HepG2 (cell line): Measurements from ENCODE around the gene NBEAL1. TPM values are rescaled to one million over a fixed set of nuclear protein-coding genes. Genes with fewer than 3 reads are reported as not detected.

Source experiments
- ATAC-seq: fragments of 200-7000 bp; cut with Tn5 transposase; 3 replicates; pipeline ENCODE4 v1.9.1; 2020; ENCODE audit warnings: mild to moderate bottlenecking, moderate library complexity
- BruUV-seq: library from RNA; stranded (reverse); fragments of 400-500 nt; replicated peaks from 2 replicates; lab custom pipeline; 2021; lab: Mats Ljungman, UMichigan
- CTCF ChIA-PET: fragments of 300-600 bp; formaldehyde crosslinking; extraction: SDS; loops from one replicate; lab custom pipeline; 2021; ENCODE audit warnings: low total read pairs, inconsistent platforms, low intra/inter-chr PET ratio; lab: Yijun Ruan, JAX
- POLR2A ChIA-PET: fragments of 350-600 bp; sonication (Branson Sonifier 250); formaldehyde crosslinking; loops from one replicate; lab custom pipeline; 2020; ENCODE audit warnings: antibody characterized with exemption, inconsistent platforms; lab: Yijun Ruan, JAX
- DNase-seq: peaks from one replicate; pipeline ENCODE4 v3.0.0-alpha.2; 2015; ENCODE audit warnings: low spot score
- FAIRE-seq: peaks from 3 replicates; lab custom pipeline; 2011; peaks lifted over from hg19 to GRCh38; lab: Jason Lieb, UNC
- H2AFZ ChIP-seq: one replicate; pipeline ENCODE4 v1.6.1; 2011; ENCODE audit warnings: low read length, inconsistent platforms
- H3K27ac ChIP-seq: fragments of 300-600 bp; 3 replicates; pipeline ENCODE4 v1.8.0; 2011; ENCODE audit warnings: mixed run types, mild to moderate bottlenecking, mixed read lengths, low read length, inconsistent platforms; ENCODE audit not compliant: insufficient read depth; ENCODE audit errors: extremely low read length
- H3K27me3 ChIP-seq, 2 experiments: fragments of 200-600 bp in 1 of 2; 2 replicates in 1 of 2; 3 replicates in 1 of 2; pipeline versions ENCODE4 v1.6.0 to v1.8.0; 2011; ENCODE audit warnings: low read length in 2 of 2, mild to moderate bottlenecking in 2 of 2, moderate library complexity in 2 of 2, inconsistent platforms in 1 of 2; ENCODE audit not compliant: insufficient read depth in 2 of 2, control insufficient read depth in 1 of 2
- H3K36me3 ChIP-seq, 2 experiments: fragments of 200-600 bp in 1 of 2; replicated peaks in 1 of 2; 2 replicates in 1 of 2; 3 replicates in 1 of 2; pipeline versions ENCODE4 v1.5.1 to v1.8.0; 2011; ENCODE audit warnings: low read length in 2 of 2, inconsistent platforms in 1 of 2; ENCODE audit not compliant: insufficient read depth in 2 of 2, control insufficient read depth in 1 of 2
- H3K4me1 ChIP-seq: 2 replicates; pipeline ENCODE4 v1.5.1; 2012; ENCODE audit warnings: low read length, inconsistent platforms; ENCODE audit not compliant: insufficient read depth
- H3K4me2 ChIP-seq: 2 replicates; pipeline ENCODE4 v1.6.0; 2011; ENCODE audit warnings: low read depth, low read length, inconsistent platforms
- H3K4me3 ChIP-seq, 3 experiments: fragments of 200-600 bp in 1 of 3; sonication (generic), shearing (Covaris generic) in 1 of 3; replicated peaks in 1 of 3; 2 replicates each; pipeline ENCODE4 v1.5.1; 2011 to 2016; ENCODE audit warnings: low read length in 3 of 3, inconsistent platforms in 2 of 3, low read depth in 2 of 3, mild to moderate bottlenecking in 2 of 3, control low read depth in 1 of 3, mixed read lengths in 1 of 3; ENCODE audit not compliant: insufficient read depth in 1 of 3
- H3K79me2 ChIP-seq: one replicate; pipeline ENCODE4 v1.6.1; 2011; ENCODE audit warnings: low read length, inconsistent platforms; ENCODE audit not compliant: insufficient read depth
- H3K9ac ChIP-seq: 2 replicates; pipeline ENCODE4 v1.6.0; 2011; ENCODE audit warnings: mild to moderate bottlenecking, low read depth, low read length, inconsistent platforms; ENCODE audit not compliant: insufficient read depth
- H3K9me3 ChIP-seq: 2 replicates; pipeline ENCODE4 v1.5.1; 2012; ENCODE audit warnings: mild to moderate bottlenecking, low read length
- H4K20me1 ChIP-seq: 2 replicates; pipeline ENCODE4 v1.6.0; 2011; ENCODE audit warnings: inconsistent platforms, mild to moderate bottlenecking, low read length, moderate library complexity; ENCODE audit not compliant: insufficient read depth
- ARNTL ChIP-seq: sonication (generic); formaldehyde crosslinking; IDR thresholded peaks from 2 replicates; pipeline ENCODE4 v1.4.0; 2020; ENCODE audit warnings: mild to moderate bottlenecking, missing genetic modification reagents
- HES4 ChIP-seq: sonication (generic); formaldehyde crosslinking; IDR thresholded peaks from 2 replicates; pipeline ENCODE4 v1.9.0; 2021; ENCODE audit warnings: mild to moderate bottlenecking, missing genetic modification reagents, borderline replicate concordance
- NFYB ChIP-seq: sonication (generic); formaldehyde crosslinking; IDR thresholded peaks from 2 replicates; pipeline ENCODE4 v1.4.0; 2020; ENCODE audit warnings: missing genetic modification reagents
- RARA ChIP-seq: IDR thresholded peaks from 2 replicates; pipeline ENCODE4 v1.6.1; 2016; ENCODE audit warnings: missing genetic modification reagents, missing compliant biosample characterization
- SNAPC2 ChIP-seq: sonication (generic); formaldehyde crosslinking; IDR thresholded peaks from 2 replicates; pipeline ENCODE4 v1.8.1; 2022; ENCODE audit warnings: mild to moderate bottlenecking, missing genetic modification reagents
- TOE1 ChIP-seq: sonication (generic); formaldehyde crosslinking; IDR thresholded peaks from 2 replicates; pipeline ENCODE4 v1.4.0; 2020; ENCODE audit warnings: mild to moderate bottlenecking, missing genetic modification reagents
- XRCC5 ChIP-seq: fragments of 200-400 bp; formaldehyde crosslinking; optimal IDR thresholded peaks from 2 replicates; pipeline ENCODE3; 2017; ENCODE audit warnings: mild to moderate bottlenecking, low read length
- ZBTB20 ChIP-seq: sonication (generic); formaldehyde crosslinking; IDR thresholded peaks from 2 replicates; pipeline ENCODE4 v1.8.1; 2023; ENCODE audit warnings: missing genetic modification reagents, low read depth, mild to moderate bottlenecking, borderline replicate concordance
- WGBS: methylation state at CpG from one replicate; pipeline ENCODE4 v1.1.6; 2017; ENCODE audit warnings: low lambda C conversion rate; 5-methylcytosine and 5-hydroxymethylcytosine counted together
- in situ Hi-C: cut with HindIII; loops from 2 replicates; pipeline ENCODE4 v1.10.0; 2017; ENCODE audit warnings: low pct_unique_long_range_greater_than_20kb; ENCODE audit not compliant: extremely low pct_ligation_motif_present
- intact Hi-C: fragments of 100-400 bp; cut with micrococcal nuclease; formaldehyde crosslinking; loops from one replicate; pipeline ENCODE4 v1.10.0; 2022; ENCODE audit not compliant: unreplicated experiment
- polyA plus RNA-seq, 8 experiments: library from polyadenylated mRNA; depleted of rRNA in 3 of 8; stranded (reverse) in 7 of 8; unstranded in 1 of 8; fragments of >200 nt; fragmentation: Illumina TruSeq in 4 of 8; extraction: Trizol in 4 of 8; gene quantifications; 2 replicates each; pipeline versions ENCODE4 v1.2.1 to v1.2.3, GENCODE V29; 2011 to 2016; ENCODE audit warnings: low read depth in 4 of 8, missing spikeins in 1 of 8, mixed read lengths in 1 of 8; ENCODE audit not compliant: insufficient read depth in 1 of 8
- total RNA-seq, 5 experiments: library from RNA; depleted of rRNA; stranded (reverse); fragments of >200 nt; fragmentation: Illumina TruSeq; extraction: Trizol; gene quantifications; 2 replicates each; pipeline ENCODE4 v1.2.3, GENCODE V29; 2016; ENCODE audit warnings: low read depth in 1 of 5
- TF ChIP-seq, protein P1 (sequence below): sonication (generic); formaldehyde crosslinking; IDR thresholded peaks from 2 replicates; pipeline ENCODE4 v1.8.1; 2023; ENCODE audit warnings: mild to moderate bottlenecking, missing genetic modification reagents
- TF ChIP-seq, protein P2 (sequence below): IDR thresholded peaks from 2 replicates; pipeline ENCODE4 v1.6.1; 2016; ENCODE audit warnings: missing compliant biosample characterization, missing genetic modification reagents, borderline replicate concordance
- TF ChIP-seq, protein P3 (sequence below): sonication (generic); formaldehyde crosslinking; IDR thresholded peaks from 2 replicates; pipeline ENCODE4 v1.5.0; 2020; ENCODE audit warnings: missing genetic modification reagents
- TF ChIP-seq, protein P4 (sequence below): sonication (generic); formaldehyde crosslinking; IDR thresholded peaks from 2 replicates; pipeline ENCODE4 v1.4.0; 2020; ENCODE audit warnings: missing genetic modification reagents

NBEAL1 gene
- total and polyA plus RNA-seq, 2 of the 13 experiments (the other 11 are each of a cell fraction or from before 2014, with no cell fraction given) = 6.4 to 15.7 TPM

DNA sequence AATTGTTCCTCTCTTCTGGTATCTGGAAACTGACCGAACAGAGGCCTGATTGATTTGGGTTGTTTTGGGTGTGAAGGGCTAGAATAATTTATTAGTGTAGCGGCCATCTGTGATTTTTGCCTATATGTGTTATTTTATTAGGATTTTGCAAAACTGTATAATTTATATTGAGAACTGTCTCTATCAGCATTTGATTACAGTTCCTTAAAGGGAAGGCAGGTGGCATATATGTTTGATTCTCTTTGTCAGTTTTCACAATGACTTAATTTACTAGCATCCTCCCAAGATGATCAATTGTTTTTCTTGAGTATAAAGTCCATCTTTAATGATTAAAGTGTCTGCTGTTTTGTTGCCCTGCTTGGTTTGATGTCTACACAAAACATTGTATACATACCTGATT, 4.5 kb downstream of the NBEAL1 start:
- H3K36me3 ChIP-seq = no peaks in the 10 kb centered on the region; a peak in 1 of 5 replicates
- H3K4me3 ChIP-seq = peak overlapping the region in 1 of 3 experiments; percentile 50; a peak in 2 of 6 replicates
- H3K4me1 ChIP-seq = peaks cover 42% of the 10 kb centered on the region
- intact Hi-C loops (loop anchor here (5.0 to 10.0 kb wide), 2 partner anchors 43 to 384 kb away; partner anchors contain the start of gene FAM117B), in situ Hi-C loops (no loop called here)
- 94% methylated on average over 2 of the region's 2 CpGs for WGBS
- H2AFZ ChIP-seq = no peak overlapping the region
- H3K27ac ChIP-seq = peak overlapping the region; percentile 55
- H3K9ac ChIP-seq = peak overlapping the region; percentile 56; the same call in 1 of the 2 replicates
- DNase-seq (no peak), FAIRE-seq (no peak), ATAC-seq (no peak)
- H4K20me1 ChIP-seq = no peaks in the 10 kb centered on the region
- H3K79me2 ChIP-seq = peaks cover 46% of the 10 kb centered on the region
- POLR2A ChIA-PET = no interaction called here
- no peaks in the 10 kb centered on the region for H3K9me3 ChIP-seq
- BruUV-seq = no TSS peak
- H3K4me2 ChIP-seq = peak overlapping the region; percentile 86
- CTCF ChIA-PET = no interaction called here
- no peaks in the 10 kb centered on the region; a peak in 1 of 5 replicates for H3K27me3 ChIP-seq
- TF ChIP-seq, protein P1, sequence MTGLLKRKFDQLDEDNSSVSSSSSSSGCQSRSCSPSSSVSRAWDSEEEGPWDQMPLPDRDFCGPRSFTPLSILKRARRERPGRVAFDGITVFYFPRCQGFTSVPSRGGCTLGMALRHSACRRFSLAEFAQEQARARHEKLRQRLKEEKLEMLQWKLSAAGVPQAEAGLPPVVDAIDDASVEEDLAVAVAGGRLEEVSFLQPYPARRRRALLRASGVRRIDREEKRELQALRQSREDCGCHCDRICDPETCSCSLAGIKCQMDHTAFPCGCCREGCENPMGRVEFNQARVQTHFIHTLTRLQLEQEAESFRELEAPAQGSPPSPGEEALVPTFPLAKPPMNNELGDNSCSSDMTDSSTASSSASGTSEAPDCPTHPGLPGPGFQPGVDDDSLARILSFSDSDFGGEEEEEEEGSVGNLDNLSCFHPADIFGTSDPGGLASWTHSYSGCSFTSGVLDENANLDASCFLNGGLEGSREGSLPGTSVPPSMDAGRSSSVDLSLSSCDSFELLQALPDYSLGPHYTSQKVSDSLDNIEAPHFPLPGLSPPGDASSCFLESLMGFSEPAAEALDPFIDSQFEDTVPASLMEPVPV = no peak
- TF ChIP-seq NFYB (CRISPR knock-in tag) = no peak
- TF ChIP-seq ARNTL (CRISPR knock-in tag) = no peak
- TF ChIP-seq, protein P2, sequence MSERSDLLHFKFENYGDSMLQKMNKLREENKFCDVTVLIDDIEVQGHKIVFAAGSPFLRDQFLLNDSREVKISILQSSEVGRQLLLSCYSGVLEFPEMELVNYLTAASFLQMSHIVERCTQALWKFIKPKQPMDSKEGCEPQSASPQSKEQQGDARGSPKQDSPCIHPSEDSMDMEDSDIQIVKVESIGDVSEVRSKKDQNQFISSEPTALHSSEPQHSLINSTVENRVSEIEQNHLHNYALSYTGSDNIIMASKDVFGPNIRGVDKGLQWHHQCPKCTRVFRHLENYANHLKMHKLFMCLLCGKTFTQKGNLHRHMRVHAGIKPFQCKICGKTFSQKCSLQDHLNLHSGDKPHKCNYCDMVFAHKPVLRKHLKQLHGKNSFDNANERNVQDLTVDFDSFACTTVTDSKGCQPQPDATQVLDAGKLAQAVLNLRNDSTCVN = no peak
- TF ChIP-seq, protein P3, sequence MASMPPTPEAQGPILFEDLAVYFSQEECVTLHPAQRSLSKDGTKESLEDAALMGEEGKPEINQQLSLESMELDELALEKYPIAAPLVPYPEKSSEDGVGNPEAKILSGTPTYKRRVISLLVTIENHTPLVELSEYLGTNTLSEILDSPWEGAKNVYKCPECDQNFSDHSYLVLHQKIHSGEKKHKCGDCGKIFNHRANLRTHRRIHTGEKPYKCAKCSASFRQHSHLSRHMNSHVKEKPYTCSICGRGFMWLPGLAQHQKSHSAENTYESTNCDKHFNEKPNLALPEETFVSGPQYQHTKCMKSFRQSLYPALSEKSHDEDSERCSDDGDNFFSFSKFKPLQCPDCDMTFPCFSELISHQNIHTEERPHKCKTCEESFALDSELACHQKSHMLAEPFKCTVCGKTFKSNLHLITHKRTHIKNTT = no peak
- TF ChIP-seq HES4 (CRISPR knock-in tag) = no peak
- no peak for TF ChIP-seq RARA
- TF ChIP-seq, protein P4, sequence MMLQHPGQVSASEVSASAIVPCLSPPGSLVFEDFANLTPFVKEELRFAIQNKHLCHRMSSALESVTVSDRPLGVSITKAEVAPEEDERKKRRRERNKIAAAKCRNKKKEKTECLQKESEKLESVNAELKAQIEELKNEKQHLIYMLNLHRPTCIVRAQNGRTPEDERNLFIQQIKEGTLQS (CRISPR knock-in tag) = no peak
- no peak for TF ChIP-seq ZBTB20
- TF ChIP-seq XRCC5 = no peak
- no peak for TF ChIP-seq TOE1 (CRISPR knock-in tag)
- no peak for TF ChIP-seq SNAPC2
